ENCODE results near the gene VPS33B. TPM values are rescaled to one million over a fixed set of nuclear protein-coding genes. Genes with fewer than 3 reads are reported as not detected.

Gene VPS33B
- total and polyA plus RNA-seq, 2 donors = 5.8 to 11.8 TPM

Small RNA genes within 50 kb of the gene (small RNA-seq; reads per million reads assigned to genes)
- not detected for gene RF00019

Other genes with a start within 250 kb of the VPS33B start
- gene FURIN, start 154.0 kb downstream of the VPS33B start, total RNA-seq = 10.5 TPM
- 53.7 TPM for gene FURIN, start 154.0 kb downstream of the VPS33B start, polyA plus RNA-seq
- 27.0 TPM for gene FES, start 138.1 kb downstream of the VPS33B start, total RNA-seq
- 30.0 TPM for gene FES, start 138.1 kb downstream of the VPS33B start, polyA plus RNA-seq
- gene MAN2A2, start 119.3 kb downstream of the VPS33B start, total RNA-seq = 19.4 TPM
- 31.4 TPM for gene MAN2A2, start 119.3 kb downstream of the VPS33B start, polyA plus RNA-seq
- gene HDDC3, start 90.0 kb downstream of the VPS33B start, total RNA-seq = 6.8 TPM
- gene HDDC3, start 90.0 kb downstream of the VPS33B start, polyA plus RNA-seq = 9.7 TPM
- 37.2 TPM for gene UNC45A, start 87.3 kb downstream of the VPS33B start, total RNA-seq
- 110 TPM for gene UNC45A, start 87.3 kb downstream of the VPS33B start, polyA plus RNA-seq
- 7.5 TPM for gene RCCD1, start 67.7 kb downstream of the VPS33B start, total RNA-seq
- 10.3 TPM for gene RCCD1, start 67.7 kb downstream of the VPS33B start, polyA plus RNA-seq
- 75.8 TPM for gene PRC1, start 28.1 kb downstream of the VPS33B start, total RNA-seq
- 8.3 TPM for gene PRC1, start 28.1 kb downstream of the VPS33B start, polyA plus RNA-seq
- gene SV2B, start 77.7 kb upstream of the VPS33B start, total RNA-seq = 4.5 TPM
- gene SV2B, start 77.7 kb upstream of the VPS33B start, polyA plus RNA-seq = 1.2 TPM

Data from urinary bladder (tissue), 2 donors.